ENCODE results near the gene FABP1.

The FABP1 gene

DNA sequence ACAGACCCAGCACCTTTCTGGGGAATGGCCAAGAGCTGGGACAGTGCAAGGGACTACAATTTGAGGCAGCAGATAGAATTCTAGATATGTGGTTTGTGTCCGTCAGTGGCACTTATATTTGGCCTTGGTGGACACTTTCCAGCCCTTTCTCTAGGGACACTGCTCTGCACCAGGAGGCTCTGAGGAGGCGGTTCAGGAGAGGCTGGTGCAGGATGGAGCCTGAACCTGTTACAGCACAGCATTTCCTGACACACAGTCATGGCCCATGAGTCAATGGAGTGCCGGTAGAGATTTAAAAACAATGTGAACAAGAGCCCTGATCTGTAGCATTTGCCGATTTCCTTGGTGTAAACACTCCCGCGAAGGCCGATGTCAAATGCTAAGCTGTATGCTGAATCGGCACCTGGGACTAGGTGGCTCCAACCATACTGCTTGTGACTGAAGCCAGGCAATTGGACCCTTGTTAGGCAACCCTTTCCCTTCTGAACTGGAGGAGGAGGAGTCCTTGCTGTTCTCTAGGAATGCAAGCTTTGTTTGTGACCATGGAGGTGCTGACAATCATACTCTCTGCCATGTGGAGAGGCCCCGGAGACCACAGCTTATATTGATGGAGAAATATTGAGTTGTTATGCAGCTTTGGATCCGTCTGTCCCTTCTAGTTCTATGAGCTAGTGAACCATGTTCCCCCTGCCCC is 11.9 kb downstream of the FABP1 start:
- TF ChIP-seq, protein P1, sequence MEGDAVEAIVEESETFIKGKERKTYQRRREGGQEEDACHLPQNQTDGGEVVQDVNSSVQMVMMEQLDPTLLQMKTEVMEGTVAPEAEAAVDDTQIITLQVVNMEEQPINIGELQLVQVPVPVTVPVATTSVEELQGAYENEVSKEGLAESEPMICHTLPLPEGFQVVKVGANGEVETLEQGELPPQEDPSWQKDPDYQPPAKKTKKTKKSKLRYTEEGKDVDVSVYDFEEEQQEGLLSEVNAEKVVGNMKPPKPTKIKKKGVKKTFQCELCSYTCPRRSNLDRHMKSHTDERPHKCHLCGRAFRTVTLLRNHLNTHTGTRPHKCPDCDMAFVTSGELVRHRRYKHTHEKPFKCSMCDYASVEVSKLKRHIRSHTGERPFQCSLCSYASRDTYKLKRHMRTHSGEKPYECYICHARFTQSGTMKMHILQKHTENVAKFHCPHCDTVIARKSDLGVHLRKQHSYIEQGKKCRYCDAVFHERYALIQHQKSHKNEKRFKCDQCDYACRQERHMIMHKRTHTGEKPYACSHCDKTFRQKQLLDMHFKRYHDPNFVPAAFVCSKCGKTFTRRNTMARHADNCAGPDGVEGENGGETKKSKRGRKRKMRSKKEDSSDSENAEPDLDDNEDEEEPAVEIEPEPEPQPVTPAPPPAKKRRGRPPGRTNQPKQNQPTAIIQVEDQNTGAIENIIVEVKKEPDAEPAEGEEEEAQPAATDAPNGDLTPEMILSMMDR (IDR thresholded peaks at IDR 0.05; ENCODE audit: low read length, missing control alignments): no peak
- no peak overlapping the region for H3K4me3 ChIP-seq (replicated peaks; ENCODE audit: low read depth, low read length)
- DNase-seq (ENCODE audit: low read depth): no peak

DNA sequence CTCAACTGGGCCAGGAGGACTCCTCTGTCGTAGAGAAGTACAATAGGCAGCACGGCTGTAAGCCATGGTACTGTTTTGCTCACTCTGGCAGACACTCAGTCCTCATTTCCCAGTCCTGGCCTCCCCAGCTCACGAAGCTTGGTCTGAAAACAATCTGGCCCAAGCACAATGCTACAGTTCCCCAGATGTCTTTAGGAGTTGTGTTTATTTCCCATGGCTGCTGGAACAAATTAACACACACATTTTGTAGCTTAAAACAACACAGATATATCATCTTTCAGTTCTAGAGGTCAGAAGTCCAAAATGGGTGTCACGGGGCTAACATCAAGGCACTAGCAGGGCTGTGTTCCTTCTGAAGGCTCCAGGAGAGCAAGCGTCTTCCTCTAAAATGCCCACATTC is 13.0 kb downstream of the FABP1 start:
- no peak overlapping the region for H3K4me3 ChIP-seq (replicated peaks; ENCODE audit: low read depth, low read length)
- DNase-seq (ENCODE audit: low read depth): no peak
- TF ChIP-seq, protein P1 (IDR thresholded peaks at IDR 0.05; ENCODE audit: low read length, missing control alignments): no peak

DNA sequence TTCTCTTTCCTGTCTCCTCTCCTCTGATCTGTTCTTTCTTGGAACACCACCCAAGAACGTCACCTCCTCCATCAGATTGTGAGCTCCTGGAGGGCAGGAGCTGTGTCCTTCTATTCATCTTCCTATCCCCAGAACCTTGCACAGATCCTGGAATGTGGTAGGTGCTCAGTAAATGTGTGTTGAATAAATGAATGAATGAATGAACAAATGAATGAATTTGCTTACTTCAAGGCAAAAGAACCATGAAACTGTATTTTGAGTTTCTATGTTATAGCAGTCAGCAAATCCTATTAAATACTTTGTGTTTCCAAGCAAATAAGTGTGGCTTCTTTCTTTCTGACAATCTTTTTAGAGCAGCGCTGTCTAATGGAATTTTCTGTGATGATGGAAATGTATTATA is 14.8 kb downstream of the FABP1 start:
- no peak for DNase-seq (ENCODE audit: low read depth)
- TF ChIP-seq, protein P1 (IDR thresholded peaks at IDR 0.05; ENCODE audit: low read length, missing control alignments): no peak
- no peak overlapping the region for H3K4me3 ChIP-seq (replicated peaks; ENCODE audit: low read depth, low read length)

DNA sequence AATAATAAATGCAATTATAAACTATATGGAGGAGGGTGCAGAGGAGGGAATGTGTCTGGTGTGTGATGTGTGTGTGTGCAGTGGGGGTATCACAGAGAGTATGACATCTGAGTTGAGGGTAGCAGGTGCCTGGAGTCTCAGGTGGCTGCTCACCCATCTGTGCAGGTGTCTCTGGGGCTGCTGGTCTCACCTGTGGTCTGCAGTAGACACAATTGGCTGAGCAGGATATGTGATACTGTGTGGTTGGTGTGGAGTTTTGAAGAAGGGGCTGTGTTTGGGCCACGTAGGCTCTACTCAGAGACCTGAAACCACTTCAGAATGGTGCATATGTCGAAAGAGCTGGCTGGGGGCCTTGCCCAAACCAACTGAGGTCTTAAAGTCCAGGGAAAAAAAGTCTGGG is 17.0 kb downstream of the FABP1 start:
- DNase-seq (ENCODE audit: low read depth): no peak
- TF ChIP-seq, protein P1 (IDR thresholded peaks at IDR 0.05; ENCODE audit: low read length, missing control alignments): no peak
- no peak overlapping the region for H3K4me3 ChIP-seq (replicated peaks; ENCODE audit: low read depth, low read length)

DNA sequence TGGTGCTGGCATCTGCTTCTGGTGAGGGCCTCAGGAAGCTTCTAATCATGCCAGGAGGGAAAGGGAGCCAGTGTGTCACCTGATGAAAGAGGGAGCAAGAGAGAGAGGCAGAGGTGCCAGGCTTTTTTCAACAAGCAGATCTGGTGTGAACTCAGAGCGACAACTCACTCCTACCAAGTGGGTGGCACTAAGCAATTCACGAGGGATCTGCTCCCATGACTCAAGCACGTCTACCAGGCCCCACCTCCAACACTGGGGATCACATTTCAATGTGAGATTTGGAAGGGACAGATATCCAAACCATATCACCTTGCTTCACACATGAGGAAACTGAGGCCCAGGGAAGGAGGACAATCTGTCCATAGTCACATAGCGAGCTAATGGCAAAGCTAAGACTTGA is 19.1 kb downstream of the FABP1 start:
- TF ChIP-seq, protein P1 (IDR thresholded peaks at IDR 0.05; ENCODE audit: low read length, missing control alignments): no peak
- no peak overlapping the region for H3K4me3 ChIP-seq (replicated peaks; ENCODE audit: low read depth, low read length)
- DNase-seq (ENCODE audit: low read depth): no peak

DNA sequence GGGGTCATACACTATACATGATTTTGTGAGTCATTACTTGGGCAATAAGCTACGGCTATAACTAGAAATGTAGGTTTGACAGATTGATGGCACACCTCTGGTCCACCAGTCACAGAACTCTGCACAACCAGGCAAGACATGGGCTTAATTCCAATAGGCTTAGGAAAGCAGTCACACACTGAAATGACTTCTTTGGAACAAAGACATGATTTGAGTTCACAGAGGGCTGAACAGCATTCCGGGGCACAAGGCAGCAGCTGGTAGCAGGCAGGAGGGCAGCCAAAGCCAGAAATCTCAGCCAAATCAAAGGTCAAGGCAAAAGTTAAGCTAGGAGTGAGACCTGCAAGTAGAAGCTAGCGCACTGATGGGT is 27.4 kb downstream of the FABP1 start:
- TF ChIP-seq, protein P1 (IDR thresholded peaks at IDR 0.05; ENCODE audit: low read length, missing control alignments): no peak
- no peak overlapping the region for H3K4me3 ChIP-seq (replicated peaks; ENCODE audit: low read depth, low read length)
- DNase-seq (ENCODE audit: low read depth): no peak

Measured in fibroblast of pulmonary artery (primary cell).